ENCODE results near the gene GLIS1. TPM values are rescaled to one million over a fixed set of nuclear protein-coding genes. Genes with fewer than 3 reads are reported as not detected.

The GLIS1 gene
- polyA plus RNA-seq, 1 donor, result 0.58 TPM

- Histone ChIP-seq H3K4me3 (ENCODE audit: low read length) (no peak overlapping the region), H3K27me3 (ENCODE audit: control insufficient read depth, insufficient read depth, low read length) (peaks cover 76% of the 10 kb centered on the region), H3K36me3 (ENCODE audit: control insufficient read depth, insufficient read depth, low read length) (no peaks in the 10 kb centered on the region), H3K4me1 (ENCODE audit: control insufficient read depth, insufficient read depth, low read length) (peaks cover 7% of the 10 kb centered on the region), H3K27ac (ENCODE audit: low read length) (no peak overlapping the region), H3K9me3 (ENCODE audit: control insufficient read depth, low read depth, low read length) (peaks cover 5% of the 10 kb centered on the region)
- WGBS (ENCODE audit: insufficient coverage, low lambda C conversion rate), result no CpG with 5 or more reads among the region's 58 CpGs
- DNase-seq, result peak in 1 of 2 donors; percentile 11
These were observed 1.2 kb downstream of the GLIS1 start for GRCh38 chr1:53737648-53738204.

GRCh38 chr1:53736290-53736689 is 2.7 kb downstream of the GLIS1 start:
- Histone ChIP-seq H3K4me1 (ENCODE audit: control insufficient read depth, insufficient read depth, low read length) (peaks cover 7% of the 10 kb centered on the region), H3K27me3 (ENCODE audit: control insufficient read depth, insufficient read depth, low read length) (peaks cover 71% of the 10 kb centered on the region), H3K4me3 (ENCODE audit: low read length) (no peak overlapping the region), H3K27ac (ENCODE audit: low read length) (no peak overlapping the region), H3K9me3 (ENCODE audit: control insufficient read depth, low read depth, low read length) (peaks cover 5% of the 10 kb centered on the region), H3K36me3 (ENCODE audit: control insufficient read depth, insufficient read depth, low read length) (no peaks in the 10 kb centered on the region)
- WGBS (ENCODE audit: insufficient coverage, low lambda C conversion rate), result no CpG with 5 or more reads among the region's 11 CpGs
- DNase-seq, result no peak

GRCh38 chr1:53735681-53736080 is 3.3 kb downstream of the GLIS1 start:
- H3K27me3 ChIP-seq (ENCODE audit: control insufficient read depth, insufficient read depth, low read length), result peaks cover 70% of the 10 kb centered on the region
- DNase-seq, result no peak
- peaks cover 7% of the 10 kb centered on the region for H3K4me1 ChIP-seq (ENCODE audit: control insufficient read depth, insufficient read depth, low read length)
- WGBS (ENCODE audit: insufficient coverage, low lambda C conversion rate), result no CpG with 5 or more reads among the region's 5 CpGs
- H3K27ac ChIP-seq (ENCODE audit: low read length), result no peak overlapping the region
- H3K9me3 ChIP-seq (ENCODE audit: control insufficient read depth, low read depth, low read length), result peaks cover 5% of the 10 kb centered on the region
- no peak overlapping the region for H3K4me3 ChIP-seq (ENCODE audit: low read length)
- H3K36me3 ChIP-seq (ENCODE audit: control insufficient read depth, insufficient read depth, low read length), result no peaks in the 10 kb centered on the region

GRCh38 chr1:53735261-53735660 is 3.7 kb downstream of the GLIS1 start:
- no peaks in the 10 kb centered on the region for H3K36me3 ChIP-seq (ENCODE audit: control insufficient read depth, insufficient read depth, low read length)
- no peak for DNase-seq
- no peak overlapping the region for H3K27ac ChIP-seq (ENCODE audit: low read length)
- H3K9me3 ChIP-seq (ENCODE audit: control insufficient read depth, low read depth, low read length), result peaks cover 5% of the 10 kb centered on the region
- H3K4me3 ChIP-seq (ENCODE audit: low read length), result no peak overlapping the region
- 40% methylated on average over 1 of the region's 5 CpGs for WGBS (ENCODE audit: insufficient coverage, low lambda C conversion rate)
- H3K4me1 ChIP-seq (ENCODE audit: control insufficient read depth, insufficient read depth, low read length), result peaks cover 7% of the 10 kb centered on the region
- H3K27me3 ChIP-seq (ENCODE audit: control insufficient read depth, insufficient read depth, low read length), result peaks cover 65% of the 10 kb centered on the region

- Histone ChIP-seq H3K27ac (ENCODE audit: low read length) (no peak overlapping the region), H3K9me3 (ENCODE audit: control insufficient read depth, low read depth, low read length) (peaks cover 5% of the 10 kb centered on the region), H3K36me3 (ENCODE audit: control insufficient read depth, insufficient read depth, low read length) (no peaks in the 10 kb centered on the region), H3K27me3 (ENCODE audit: control insufficient read depth, insufficient read depth, low read length) (peaks cover 60% of the 10 kb centered on the region), H3K4me1 (ENCODE audit: control insufficient read depth, insufficient read depth, low read length) (peaks cover 7% of the 10 kb centered on the region), H3K4me3 (ENCODE audit: low read length) (no peak overlapping the region)
- no CpG with 5 or more reads among the region's 10 CpGs for WGBS (ENCODE audit: insufficient coverage, low lambda C conversion rate)
- DNase-seq, result no peak
These were observed 4.2 kb downstream of the GLIS1 start for GRCh38 chr1:53734650-53735211.

- no peaks in the 10 kb centered on the region for H3K36me3 ChIP-seq (ENCODE audit: control insufficient read depth, insufficient read depth, low read length)
- DNase-seq, result no peak
- peaks cover 55% of the 10 kb centered on the region for H3K27me3 ChIP-seq (ENCODE audit: control insufficient read depth, insufficient read depth, low read length)
- no peak overlapping the region for H3K4me3 ChIP-seq (ENCODE audit: low read length)
- peaks cover 5% of the 10 kb centered on the region for H3K9me3 ChIP-seq (ENCODE audit: control insufficient read depth, low read depth, low read length)
- peaks cover 7% of the 10 kb centered on the region for H3K4me1 ChIP-seq (ENCODE audit: control insufficient read depth, insufficient read depth, low read length)
- no CpG with 5 or more reads among the region's 10 CpGs for WGBS (ENCODE audit: insufficient coverage, low lambda C conversion rate)
- no peak overlapping the region for H3K27ac ChIP-seq (ENCODE audit: low read length)
These were observed 4.9 kb downstream of the GLIS1 start for GRCh38 chr1:53733975-53734649.

- 100% methylated on average over 2 of the region's 12 CpGs for WGBS (ENCODE audit: insufficient coverage, low lambda C conversion rate)
- Histone ChIP-seq H3K4me1 (ENCODE audit: control insufficient read depth, insufficient read depth, low read length) (peaks cover 7% of the 10 kb centered on the region), H3K36me3 (ENCODE audit: control insufficient read depth, insufficient read depth, low read length) (no peaks in the 10 kb centered on the region), H3K27me3 (ENCODE audit: control insufficient read depth, insufficient read depth, low read length) (peaks cover 51% of the 10 kb centered on the region), H3K9me3 (ENCODE audit: control insufficient read depth, low read depth, low read length) (peaks cover 5% of the 10 kb centered on the region), H3K4me3 (ENCODE audit: low read length) (no peak overlapping the region), H3K27ac (ENCODE audit: low read length) (no peak overlapping the region)
- DNase-seq, result no peak
These were observed 5.5 kb downstream of the GLIS1 start for GRCh38 chr1:53733447-53733931.

GRCh38 chr1:53732912-53733317 is 6.0 kb downstream of the GLIS1 start:
- H3K27me3 ChIP-seq (ENCODE audit: control insufficient read depth, insufficient read depth, low read length), result peaks cover 46% of the 10 kb centered on the region
- WGBS (ENCODE audit: insufficient coverage, low lambda C conversion rate), result 85% methylated on average over 4 of the region's 6 CpGs
- peaks cover under 1% of the 10 kb centered on the region for H3K4me1 ChIP-seq (ENCODE audit: control insufficient read depth, insufficient read depth, low read length)
- H3K36me3 ChIP-seq (ENCODE audit: control insufficient read depth, insufficient read depth, low read length), result no peaks in the 10 kb centered on the region
- H3K27ac ChIP-seq (ENCODE audit: low read length), result no peak overlapping the region
- H3K9me3 ChIP-seq (ENCODE audit: control insufficient read depth, low read depth, low read length), result no peaks in the 10 kb centered on the region
- no peak for DNase-seq
- H3K4me3 ChIP-seq (ENCODE audit: low read length), result no peak overlapping the region

GRCh38 chr1:53732409-53732808 is 6.6 kb downstream of the GLIS1 start:
- DNase-seq, result no peak
- WGBS (ENCODE audit: insufficient coverage, low lambda C conversion rate), result 100% methylated on average over 1 of the region's 3 CpGs
- Histone ChIP-seq H3K27me3 (ENCODE audit: control insufficient read depth, insufficient read depth, low read length) (peaks cover 42% of the 10 kb centered on the region), H3K4me3 (ENCODE audit: low read length) (no peak overlapping the region), H3K9me3 (ENCODE audit: control insufficient read depth, low read depth, low read length) (no peaks in the 10 kb centered on the region), H3K36me3 (ENCODE audit: control insufficient read depth, insufficient read depth, low read length) (no peaks in the 10 kb centered on the region), H3K27ac (ENCODE audit: low read length) (no peak overlapping the region), H3K4me1 (ENCODE audit: control insufficient read depth, insufficient read depth, low read length) (no peaks in the 10 kb centered on the region)

- Histone ChIP-seq H3K9me3 (ENCODE audit: control insufficient read depth, low read depth, low read length) (no peaks in the 10 kb centered on the region), H3K4me3 (ENCODE audit: low read length) (no peak overlapping the region), H3K36me3 (ENCODE audit: control insufficient read depth, insufficient read depth, low read length) (no peaks in the 10 kb centered on the region), H3K27ac (ENCODE audit: low read length) (no peak overlapping the region), H3K4me1 (ENCODE audit: control insufficient read depth, insufficient read depth, low read length) (no peaks in the 10 kb centered on the region), H3K27me3 (ENCODE audit: control insufficient read depth, insufficient read depth, low read length) (peaks cover 36% of the 10 kb centered on the region)
- no peak for DNase-seq
- WGBS (ENCODE audit: insufficient coverage, low lambda C conversion rate), result 80% methylated on average over 1 of the region's 8 CpGs
These were observed 7.1 kb downstream of the GLIS1 start for GRCh38 chr1:53731779-53732305.
